ENCODE data around the gene PRKCE. TPM values are rescaled to one million over a fixed set of nuclear protein-coding genes. Genes with fewer than 3 reads are reported as not detected.

PRKCE gene
- total and polyA plus RNA-seq, 7 experiments from 2014 or later, result 1.4 to 37.9 (median 19.5) TPM

GRCh38 chr2:46227674-46228289 is 576.3 kb downstream of the PRKCE start:
- H3K27ac ChIP-seq (ENCODE audit: low read depth, low read length), result no peak overlapping the region
- DNase-seq (no peak), ATAC-seq (no peak)
- no peaks in the 10 kb centered on the region for H3K36me3 ChIP-seq (ENCODE audit: control insufficient read depth in 2 of 3, insufficient read depth in 3 of 3, low read length in 3 of 3)
- peaks cover 0 to 14% (median 0%) of the 10 kb centered on the region in 5 donors for H3K36me3 Mint-ChIP-seq
- intact Hi-C loops (cut with micrococcal nuclease), result loop anchor here in 1 of 2 donors (5.0 kb wide), 2 partner anchors 40 to 125 kb away; no protein-coding TSS in a partner anchor
- H3K9me3 ChIP-seq (ENCODE audit: control insufficient read depth in 2 of 3, low read length in 3 of 3), result no peaks in the 10 kb centered on the region
- peaks cover 11 to 51% (median 21%) of the 10 kb centered on the region in 7 donors for H3K4me1 Mint-ChIP-seq
- ChIA-PET CTCF (no interaction called here), POLR2A (no interaction called here)
- H3K27me3 Mint-ChIP-seq, result peaks cover 0 to 35% (median 0%) of the 10 kb centered on the region in 5 donors
- no peak overlapping the region for H3K4me3 Mint-ChIP-seq
- H3K9me3 Mint-ChIP-seq, result peaks cover 0 to 13% (median 0%) of the 10 kb centered on the region in 11 donors
- H3K27me3 ChIP-seq (ENCODE audit: control insufficient read depth in 2 of 2, insufficient read depth in 2 of 2, low read length in 2 of 2), result no peaks in the 10 kb centered on the region
- H3K27ac Mint-ChIP-seq, result no peak overlapping the region
- H3K4me1 ChIP-seq (ENCODE audit: control insufficient read depth in 2 of 2, insufficient read depth in 2 of 2, low read length in 2 of 2), result peaks cover 0 to 4% of the 10 kb centered on the region in 2 donors
- no peak overlapping the region for H3K4me3 ChIP-seq (ENCODE audit: low read length)

DNA sequence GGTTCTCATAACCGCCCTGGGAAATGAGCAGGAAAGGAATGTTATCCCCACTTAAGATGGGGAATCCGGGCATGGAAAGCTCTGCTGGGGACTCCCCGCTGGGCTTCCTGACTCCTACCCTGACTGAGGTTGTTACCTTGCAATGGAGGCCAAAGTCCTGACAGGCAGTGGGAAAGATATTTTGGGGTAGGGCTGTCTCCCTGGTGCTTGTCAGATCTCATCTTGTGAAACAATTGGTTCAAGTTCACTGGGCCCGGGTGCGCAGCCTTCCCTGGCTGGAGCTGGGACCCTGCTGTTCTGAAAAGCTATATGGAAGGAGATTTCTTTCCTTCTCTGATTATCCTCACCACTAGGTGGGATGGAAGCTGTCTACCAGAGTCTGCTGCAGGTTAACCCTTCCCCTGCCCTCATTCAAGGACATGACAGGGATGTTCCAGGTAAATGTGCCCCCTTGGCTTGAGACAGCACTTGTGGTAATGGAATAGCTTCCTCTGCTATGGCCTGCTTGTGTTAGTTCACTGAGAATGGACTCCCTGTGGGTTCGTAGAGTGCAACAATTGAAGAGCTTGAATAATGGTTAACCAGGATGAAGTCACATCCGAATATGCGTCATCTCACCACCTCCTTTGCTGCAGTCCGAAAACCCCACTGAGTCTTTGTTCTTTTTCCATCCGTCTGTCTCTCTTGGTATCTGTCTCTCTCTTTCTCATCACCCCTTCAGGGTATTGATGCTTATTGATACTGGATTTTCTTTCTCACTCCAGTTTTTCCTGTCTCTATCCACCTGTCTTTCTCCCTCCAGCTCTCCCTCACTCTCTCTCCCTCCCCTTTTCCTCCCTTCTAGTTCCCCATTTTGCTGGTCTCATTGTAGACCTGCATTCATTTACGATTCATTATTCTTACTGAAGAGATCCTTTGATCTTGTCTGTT is 577.9 kb downstream of the PRKCE start:
- DNase-seq (no peak), ATAC-seq (peak; percentile 46)
- H3K27me3 ChIP-seq (ENCODE audit: control insufficient read depth in 2 of 2, insufficient read depth in 2 of 2, low read length in 2 of 2), result no peaks in the 10 kb centered on the region
- ChIA-PET CTCF (interaction anchor here (1.2 kb wide), 1 partner anchor 134 kb away, joined by 3 read pairs; no protein-coding TSS in a partner anchor), POLR2A (no interaction called here)
- Mint-ChIP-seq H3K4me3 (peak overlapping the region in 1 of 10 donors; percentile 58), H3K27me3 (peaks cover 0 to 24% (median 0%) of the 10 kb centered on the region in 5 donors), H3K4me1 (peaks cover 0 to 39% (median 10%) of the 10 kb centered on the region in 7 donors), H3K36me3 (peaks cover 0 to 6% (median 0%) of the 10 kb centered on the region in 5 donors), H3K27ac (peak overlapping the region in 3 of 9 donors; percentile 13 to 91 (median 58)), H3K9me3 (peaks cover 0 to 6% (median 0%) of the 10 kb centered on the region in 11 donors)
- H3K27ac ChIP-seq (ENCODE audit: low read depth, low read length), result no peak overlapping the region
- H3K4me3 ChIP-seq (ENCODE audit: low read length), result no peak overlapping the region
- H3K36me3 ChIP-seq (ENCODE audit: control insufficient read depth in 2 of 3, insufficient read depth in 3 of 3, low read length in 3 of 3), result no peaks in the 10 kb centered on the region
- peaks cover 0 to 4% of the 10 kb centered on the region in 2 donors for H3K4me1 ChIP-seq (ENCODE audit: control insufficient read depth in 2 of 2, insufficient read depth in 2 of 2, low read length in 2 of 2)
- no peaks in the 10 kb centered on the region for H3K9me3 ChIP-seq (ENCODE audit: control insufficient read depth in 2 of 3, low read length in 3 of 3)
- intact Hi-C loops (cut with micrococcal nuclease), result loop anchor here in 1 of 2 donors (1.0 to 5.0 kb wide), 3 partner anchors 10 to 123 kb away; no protein-coding TSS in a partner anchor

GRCh38 chr2:46230115-46230571 is 578.7 kb downstream of the PRKCE start:
- ChIA-PET POLR2A (no interaction called here), CTCF (interaction anchor here (1.2 kb wide), 1 partner anchor 133 kb away, joined by 3 read pairs; no protein-coding TSS in a partner anchor)
- Mint-ChIP-seq H3K9me3 (peaks cover 0 to under 1% (median 0%) of the 10 kb centered on the region in 11 donors), H3K36me3 (peaks cover 0 to 2% (median 0%) of the 10 kb centered on the region in 5 donors), H3K27me3 (peaks cover 0 to 17% (median 0%) of the 10 kb centered on the region in 5 donors), H3K4me1 (peaks cover 0 to 31% (median 5%) of the 10 kb centered on the region in 7 donors), H3K27ac (peak overlapping the region in 1 of 9 donors; percentile 91), H3K4me3 (peak overlapping the region in 1 of 10 donors; percentile 58)
- Histone ChIP-seq H3K36me3 (ENCODE audit: control insufficient read depth in 2 of 3, insufficient read depth in 3 of 3, low read length in 3 of 3) (no peaks in the 10 kb centered on the region), H3K4me3 (ENCODE audit: low read length) (no peak overlapping the region), H3K4me1 (ENCODE audit: control insufficient read depth in 2 of 2, insufficient read depth in 2 of 2, low read length in 2 of 2) (peaks cover 0 to 4% of the 10 kb centered on the region in 2 donors), H3K27me3 (ENCODE audit: control insufficient read depth in 2 of 2, insufficient read depth in 2 of 2, low read length in 2 of 2) (no peaks in the 10 kb centered on the region), H3K9me3 (ENCODE audit: control insufficient read depth in 2 of 3, low read length in 3 of 3) (no peaks in the 10 kb centered on the region), H3K27ac (ENCODE audit: low read depth, low read length) (no peak overlapping the region)
- peak; percentile 39 for ATAC-seq
- intact Hi-C loops (cut with micrococcal nuclease), result no loop called here
- DNase-seq, result no peak

DNA sequence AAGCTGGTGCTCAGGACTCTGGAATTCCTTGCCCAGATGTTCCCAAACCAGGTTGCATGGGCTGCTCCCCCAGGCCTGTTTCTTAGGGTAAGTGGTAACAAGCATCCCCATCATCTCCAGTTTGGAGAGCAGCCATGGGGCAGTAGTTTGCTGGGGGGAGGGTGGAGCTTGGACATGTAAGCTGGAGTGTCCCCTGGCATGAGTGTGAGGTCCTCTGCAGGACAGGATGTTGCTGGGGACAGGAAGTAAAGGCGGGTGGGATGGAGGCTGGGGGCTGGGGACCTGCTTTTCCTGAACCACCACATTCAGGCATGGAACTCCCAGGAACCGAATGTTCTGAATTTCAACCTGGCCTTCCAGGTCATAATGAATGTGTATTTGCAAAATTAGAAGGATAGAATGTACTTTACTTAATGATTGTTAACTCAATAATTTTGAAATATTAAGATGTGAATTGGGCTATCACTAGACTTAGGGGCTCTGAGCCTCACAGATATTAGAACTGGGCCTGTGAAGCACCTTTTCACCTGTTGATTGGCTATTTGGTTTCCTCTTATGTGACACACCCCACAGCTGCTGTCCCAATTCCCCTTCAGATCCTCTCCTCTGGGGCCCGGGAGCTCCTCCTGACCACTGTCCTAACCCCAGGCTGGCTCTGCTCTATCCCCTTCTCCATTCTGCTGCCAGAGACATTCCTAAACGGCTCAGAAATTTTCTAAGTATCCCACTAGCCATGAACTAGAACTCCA is 579.4 kb downstream of the PRKCE start:
- no peak overlapping the region for H3K4me3 Mint-ChIP-seq
- no peaks in the 10 kb centered on the region for H3K36me3 ChIP-seq (ENCODE audit: control insufficient read depth in 2 of 3, insufficient read depth in 3 of 3, low read length in 3 of 3)
- no peak overlapping the region for H3K27ac ChIP-seq (ENCODE audit: low read depth, low read length)
- peaks cover 0 to 33% (median 5%) of the 10 kb centered on the region in 7 donors for H3K4me1 Mint-ChIP-seq
- H3K4me1 ChIP-seq (ENCODE audit: control insufficient read depth in 2 of 2, insufficient read depth in 2 of 2, low read length in 2 of 2), result peaks cover 0 to 4% of the 10 kb centered on the region in 2 donors
- ChIA-PET CTCF (interaction anchor here (1.2 kb wide), 1 partner anchor 133 kb away, joined by 3 read pairs; no protein-coding TSS in a partner anchor), POLR2A (no interaction called here)
- H3K27ac Mint-ChIP-seq, result no peak overlapping the region
- ATAC-seq (no peak), DNase-seq (no peak)
- H3K4me3 ChIP-seq (ENCODE audit: low read length), result no peak overlapping the region
- no peaks in the 10 kb centered on the region for H3K27me3 ChIP-seq (ENCODE audit: control insufficient read depth in 2 of 2, insufficient read depth in 2 of 2, low read length in 2 of 2)
- peaks cover 0 to 13% (median 0%) of the 10 kb centered on the region in 5 donors for H3K27me3 Mint-ChIP-seq
- no peaks in the 10 kb centered on the region for H3K9me3 ChIP-seq (ENCODE audit: control insufficient read depth in 2 of 3, low read length in 3 of 3)
- intact Hi-C loops (cut with micrococcal nuclease), result no loop called here
- H3K36me3 Mint-ChIP-seq, result no peaks in the 10 kb centered on the region
- H3K9me3 Mint-ChIP-seq, result no peaks in the 10 kb centered on the region

- Histone ChIP-seq H3K9me3 (ENCODE audit: control insufficient read depth in 2 of 3, low read length in 3 of 3) (no peaks in the 10 kb centered on the region), H3K4me3 (ENCODE audit: low read length) (no peak overlapping the region), H3K36me3 (ENCODE audit: control insufficient read depth in 2 of 3, insufficient read depth in 3 of 3, low read length in 3 of 3) (no peaks in the 10 kb centered on the region), H3K27me3 (ENCODE audit: control insufficient read depth in 2 of 2, insufficient read depth in 2 of 2, low read length in 2 of 2) (no peaks in the 10 kb centered on the region), H3K4me1 (ENCODE audit: control insufficient read depth in 2 of 2, insufficient read depth in 2 of 2, low read length in 2 of 2) (peaks cover 4 to 6% of the 10 kb centered on the region in 2 donors), H3K27ac (ENCODE audit: low read depth, low read length) (no peak overlapping the region)
- CTCF ChIA-PET, result interaction anchor here (0.8 kb wide), 1 partner anchor 10 kb away, joined by 3 read pairs; no protein-coding TSS in a partner anchor
- intact Hi-C loops (cut with micrococcal nuclease), result no loop called here
- Mint-ChIP-seq H3K4me3 (no peak overlapping the region), H3K27me3 (peaks cover 0 to 4% (median 0%) of the 10 kb centered on the region in 5 donors), H3K27ac (no peak overlapping the region), H3K9me3 (no peaks in the 10 kb centered on the region), H3K36me3 (peaks cover 0 to 2% (median 0%) of the 10 kb centered on the region in 5 donors), H3K4me1 (peaks cover 5 to 40% (median 10%) of the 10 kb centered on the region in 7 donors)
- POLR2A ChIA-PET, result interaction anchor here (0.7 kb wide), 1 partner anchor 386 kb away, joined by 3 read pairs; no protein-coding TSS in a partner anchor
- ATAC-seq (no peak), DNase-seq (no peak)
Observed at GRCh38 chr2:46231721-46232120, 580.2 kb downstream of the PRKCE start.

- H3K27ac Mint-ChIP-seq, result no peak overlapping the region
- H3K27ac ChIP-seq (ENCODE audit: low read depth, low read length), result no peak overlapping the region
- POLR2A ChIA-PET, result no interaction called here
- no peaks in the 10 kb centered on the region for H3K9me3 ChIP-seq (ENCODE audit: control insufficient read depth in 2 of 3, low read length in 3 of 3)
- no peak overlapping the region for H3K4me3 Mint-ChIP-seq
- ATAC-seq, result no peak
- DNase-seq, result no peak
- H3K36me3 ChIP-seq (ENCODE audit: control insufficient read depth in 2 of 3, insufficient read depth in 3 of 3, low read length in 3 of 3), result no peaks in the 10 kb centered on the region
- no peaks in the 10 kb centered on the region for H3K27me3 Mint-ChIP-seq
- CTCF ChIA-PET, result no interaction called here
- H3K36me3 Mint-ChIP-seq, result peaks cover 0 to 4% (median 0%) of the 10 kb centered on the region in 5 donors
- H3K27me3 ChIP-seq (ENCODE audit: control insufficient read depth in 2 of 2, insufficient read depth in 2 of 2, low read length in 2 of 2), result no peaks in the 10 kb centered on the region
- peaks cover 9 to 50% (median 22%) of the 10 kb centered on the region in 7 donors for H3K4me1 Mint-ChIP-seq
- H3K4me3 ChIP-seq (ENCODE audit: low read length), result no peak overlapping the region
- H3K4me1 ChIP-seq (ENCODE audit: control insufficient read depth in 2 of 2, insufficient read depth in 2 of 2, low read length in 2 of 2), result peaks cover 4 to 11% of the 10 kb centered on the region in 2 donors
- no peaks in the 10 kb centered on the region for H3K9me3 Mint-ChIP-seq
- intact Hi-C loops (cut with micrococcal nuclease), result no loop called here
Observed at GRCh38 chr2:46232860-46233259, 581.4 kb downstream of the PRKCE start.
